ENCODE results near the gene C22orf39.

Gene C22orf39

GRCh38 chr22:19450363-19451175, 3.1 kb upstream of the C22orf39 start:
- WGBS (ENCODE audit: extremely low coverage, insufficient coverage, low lambda C conversion rate) = no CpG with 5 or more reads among the region's 8 CpGs
- DNase-seq = no peak
- H2BK120ac ChIP-seq (ENCODE audit: low read depth, low read length) = no peak overlapping the region
- no peak overlapping the region for H2BK5ac ChIP-seq (ENCODE audit: low read length)
- H2BK15ac ChIP-seq (replicated peaks; ENCODE audit: low read depth) = no peak overlapping the region
- no peak overlapping the region for H3K27ac ChIP-seq (ENCODE audit: low read depth, low read length)
- H3K4me1 ChIP-seq (ENCODE audit: control insufficient read depth, low read depth, low read length) = peaks cover 2% of the 10 kb centered on the region
- no peak overlapping the region for H3K4me3 ChIP-seq (ENCODE audit: low read length)
- peaks cover 7% of the 10 kb centered on the region for H3K79me1 ChIP-seq (ENCODE audit: low read length)
- H3K18ac ChIP-seq (ENCODE audit: low read length) = no peak overlapping the region
- H3K4ac ChIP-seq (ENCODE audit: low read depth, low read length) = no peak overlapping the region
- no peak overlapping the region for H2AK5ac ChIP-seq (ENCODE audit: low read length)
- H3K9ac ChIP-seq (ENCODE audit: low read length) = no peak overlapping the region
- no peaks in the 10 kb centered on the region for H3K27me3 ChIP-seq (ENCODE audit: insufficient read depth, low read length, poor library complexity)
- H4K5ac ChIP-seq (ENCODE audit: low read length) = no peak overlapping the region
- H3K23ac ChIP-seq (ENCODE audit: low read length) = no peak overlapping the region
- no peak overlapping the region for H4K8ac ChIP-seq (ENCODE audit: low read depth, low read length)
- peaks cover 18% of the 10 kb centered on the region for H3K36me3 ChIP-seq (ENCODE audit: control insufficient read depth, insufficient read depth, low read length)
- H3K4me2 ChIP-seq (ENCODE audit: low read length) = no peak overlapping the region
- peaks cover 8% of the 10 kb centered on the region for H3K79me2 ChIP-seq (ENCODE audit: control insufficient read depth, insufficient read depth, low read length)
- no peak overlapping the region for H3K56ac ChIP-seq (ENCODE audit: low read length)

DNA sequence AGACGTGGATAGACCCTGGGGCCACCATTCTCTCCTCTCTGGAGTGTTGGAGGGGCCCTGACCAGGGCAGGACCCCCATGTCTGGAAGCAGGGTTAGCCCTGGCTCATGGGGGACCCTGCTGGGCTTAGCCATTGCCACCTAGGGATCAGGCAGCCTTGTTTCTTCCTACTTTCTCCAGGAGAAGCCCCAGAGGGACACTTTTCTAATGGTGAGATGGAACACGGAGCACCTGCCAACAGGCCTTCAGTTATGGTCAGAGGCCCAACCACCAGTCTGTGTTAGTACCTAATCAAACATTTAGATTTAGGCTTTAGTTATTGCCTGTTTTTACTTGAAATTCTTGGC, 1.9 kb upstream of the C22orf39 start:
- Histone ChIP-seq H3K4ac (ENCODE audit: low read depth, low read length) (no peak overlapping the region), H3K23ac (ENCODE audit: low read length) (no peak overlapping the region), H3K27ac (ENCODE audit: low read depth, low read length) (no peak overlapping the region), H2BK5ac (ENCODE audit: low read length) (no peak overlapping the region), H2BK15ac (replicated peaks; ENCODE audit: low read depth) (no peak overlapping the region), H2AK5ac (ENCODE audit: low read length) (no peak overlapping the region), H4K5ac (ENCODE audit: low read length) (no peak overlapping the region), H3K36me3 (ENCODE audit: control insufficient read depth, insufficient read depth, low read length) (peaks cover 11% of the 10 kb centered on the region), H3K4me3 (ENCODE audit: low read length) (no peak overlapping the region), H3K9ac (ENCODE audit: low read length) (no peak overlapping the region), H3K56ac (ENCODE audit: low read length) (no peak overlapping the region), H3K27me3 (ENCODE audit: insufficient read depth, low read length, poor library complexity) (no peaks in the 10 kb centered on the region), H2BK120ac (ENCODE audit: low read depth, low read length) (no peak overlapping the region), H3K79me2 (ENCODE audit: control insufficient read depth, insufficient read depth, low read length) (peaks cover 12% of the 10 kb centered on the region), H3K4me1 (ENCODE audit: control insufficient read depth, low read depth, low read length) (peaks cover 2% of the 10 kb centered on the region), H4K8ac (ENCODE audit: low read depth, low read length) (no peak overlapping the region), H3K79me1 (ENCODE audit: low read length) (peaks cover 10% of the 10 kb centered on the region), H3K18ac (ENCODE audit: low read length) (no peak overlapping the region), H3K4me2 (ENCODE audit: low read length) (no peak overlapping the region)
- no peak for DNase-seq
- WGBS (ENCODE audit: extremely low coverage, insufficient coverage, low lambda C conversion rate) = no CpG with 5 or more reads among the region's 2 CpGs

- Histone ChIP-seq H2BK120ac (ENCODE audit: low read depth, low read length) (no peak overlapping the region), H3K36me3 (ENCODE audit: control insufficient read depth, insufficient read depth, low read length) (peaks cover 11% of the 10 kb centered on the region), H3K4ac (ENCODE audit: low read depth, low read length) (no peak overlapping the region), H3K4me2 (ENCODE audit: low read length) (peak overlapping the region; percentile 10), H3K27me3 (ENCODE audit: insufficient read depth, low read length, poor library complexity) (no peaks in the 10 kb centered on the region), H2BK15ac (replicated peaks; ENCODE audit: low read depth) (no peak overlapping the region), H3K18ac (ENCODE audit: low read length) (no peak overlapping the region), H3K4me1 (ENCODE audit: control insufficient read depth, low read depth, low read length) (peaks cover 2% of the 10 kb centered on the region), H3K79me2 (ENCODE audit: control insufficient read depth, insufficient read depth, low read length) (peaks cover 15% of the 10 kb centered on the region), H4K5ac (ENCODE audit: low read length) (no peak overlapping the region), H3K56ac (ENCODE audit: low read length) (no peak overlapping the region), H3K27ac (ENCODE audit: low read depth, low read length) (no peak overlapping the region), H4K8ac (ENCODE audit: low read depth, low read length) (no peak overlapping the region), H3K23ac (ENCODE audit: low read length) (no peak overlapping the region), H3K4me3 (ENCODE audit: low read length) (no peak overlapping the region), H3K9ac (ENCODE audit: low read length) (peak overlapping the region; percentile 88), H2BK5ac (ENCODE audit: low read length) (no peak overlapping the region), H2AK5ac (ENCODE audit: low read length) (no peak overlapping the region), H3K79me1 (ENCODE audit: low read length) (peaks cover 13% of the 10 kb centered on the region)
- WGBS (ENCODE audit: extremely low coverage, insufficient coverage, low lambda C conversion rate) = no CpG with 5 or more reads among the region's 5 CpGs
- peak; percentile 31 for DNase-seq
These were observed 1.4 kb upstream of the C22orf39 start for GRCh38 chr22:19448739-19449421.

GRCh38 chr22:19448076-19448607, 631 bp upstream of the C22orf39 start:
- Histone ChIP-seq H3K4me3 (ENCODE audit: low read length) (peak overlapping the region; percentile 50), H3K36me3 (ENCODE audit: control insufficient read depth, insufficient read depth, low read length) (peaks cover 9% of the 10 kb centered on the region), H4K5ac (ENCODE audit: low read length) (no peak overlapping the region), H3K4ac (ENCODE audit: low read depth, low read length) (no peak overlapping the region), H3K9ac (ENCODE audit: low read length) (peak overlapping the region; percentile 88), H2BK5ac (ENCODE audit: low read length) (no peak overlapping the region), H3K4me1 (ENCODE audit: control insufficient read depth, low read depth, low read length) (peaks cover 2% of the 10 kb centered on the region), H2AK5ac (ENCODE audit: low read length) (no peak overlapping the region), H2BK15ac (replicated peaks; ENCODE audit: low read depth) (no peak overlapping the region), H3K18ac (ENCODE audit: low read length) (no peak overlapping the region), H3K4me2 (ENCODE audit: low read length) (peak overlapping the region; percentile 83), H3K27ac (ENCODE audit: low read depth, low read length) (peak overlapping the region; percentile 29), H3K79me2 (ENCODE audit: control insufficient read depth, insufficient read depth, low read length) (peaks cover 18% of the 10 kb centered on the region), H3K56ac (ENCODE audit: low read length) (peak overlapping the region; percentile 92), H4K8ac (ENCODE audit: low read depth, low read length) (no peak overlapping the region), H2BK120ac (ENCODE audit: low read depth, low read length) (no peak overlapping the region), H3K79me1 (ENCODE audit: low read length) (peaks cover 18% of the 10 kb centered on the region), H3K27me3 (ENCODE audit: insufficient read depth, low read length, poor library complexity) (no peaks in the 10 kb centered on the region), H3K23ac (ENCODE audit: low read length) (peak overlapping the region; percentile 29)
- DNase-seq = peak; percentile 82
- WGBS (ENCODE audit: extremely low coverage, insufficient coverage, low lambda C conversion rate) = no CpG with 5 or more reads among the region's 14 CpGs

DNA sequence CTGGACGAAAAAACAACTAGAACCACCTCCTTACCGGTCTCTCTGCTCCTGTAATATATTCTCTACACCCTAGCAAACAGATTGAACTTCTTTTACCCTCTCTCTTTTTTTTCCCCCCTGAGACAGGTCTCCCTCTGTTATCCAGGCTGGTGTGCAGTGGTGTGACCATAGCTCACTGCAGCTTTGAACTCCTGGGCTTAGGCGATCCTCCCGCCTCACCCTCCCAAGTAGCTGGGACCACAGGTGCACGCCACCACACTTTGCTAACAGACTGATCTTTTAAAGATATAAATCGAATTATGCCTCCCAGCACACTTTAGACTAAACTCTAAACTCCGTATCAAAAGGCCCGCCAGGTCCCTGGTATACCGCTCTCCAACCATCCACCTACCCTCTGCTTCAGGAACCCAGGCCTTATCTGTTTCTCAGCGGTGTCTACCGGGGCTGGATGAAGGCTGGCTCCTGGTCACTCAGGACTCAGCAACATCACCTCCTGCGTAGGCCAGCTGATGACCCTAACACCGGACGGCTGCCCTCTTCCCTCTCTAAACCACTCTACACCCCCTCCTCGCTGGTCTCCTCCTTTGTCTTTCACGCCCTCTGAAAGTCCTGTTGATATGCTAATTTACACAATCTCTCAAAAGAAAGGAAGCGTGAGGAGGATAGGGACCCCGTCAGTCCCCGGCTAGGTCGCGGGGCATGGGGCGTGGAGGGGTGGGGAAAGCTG, 745 bp downstream of the C22orf39 start:
- peak overlapping the region; percentile 57 for H3K4me2 ChIP-seq (ENCODE audit: low read length)
- H3K79me2 ChIP-seq (ENCODE audit: control insufficient read depth, insufficient read depth, low read length) = peaks cover 18% of the 10 kb centered on the region
- H3K4me1 ChIP-seq (ENCODE audit: control insufficient read depth, low read depth, low read length) = peaks cover 2% of the 10 kb centered on the region
- H3K27ac ChIP-seq (ENCODE audit: low read depth, low read length) = peak overlapping the region; percentile 94
- no peak overlapping the region for H3K23ac ChIP-seq (ENCODE audit: low read length)
- H3K79me1 ChIP-seq (ENCODE audit: low read length) = peaks cover 20% of the 10 kb centered on the region
- no peak overlapping the region for H2BK5ac ChIP-seq (ENCODE audit: low read length)
- whole genome bisulfite sequencing (ENCODE audit: extremely low coverage, insufficient coverage, low lambda C conversion rate) = no CpG with 5 or more reads among the region's 22 CpGs
- H3K36me3 ChIP-seq (ENCODE audit: control insufficient read depth, insufficient read depth, low read length) = peaks cover 9% of the 10 kb centered on the region
- H3K56ac ChIP-seq (ENCODE audit: low read length) = peak overlapping the region; percentile 98
- H2BK15ac ChIP-seq (replicated peaks; ENCODE audit: low read depth) = no peak overlapping the region
- H4K8ac ChIP-seq (ENCODE audit: low read depth, low read length) = no peak overlapping the region
- H3K27me3 ChIP-seq (ENCODE audit: insufficient read depth, low read length, poor library complexity) = no peaks in the 10 kb centered on the region
- H3K4me3 ChIP-seq (ENCODE audit: low read length) = peak overlapping the region; percentile 89
- H2BK120ac ChIP-seq (ENCODE audit: low read depth, low read length) = no peak overlapping the region
- H3K4ac ChIP-seq (ENCODE audit: low read depth, low read length) = no peak overlapping the region
- peak overlapping the region; percentile 93 for H3K18ac ChIP-seq (ENCODE audit: low read length)
- H2AK5ac ChIP-seq (ENCODE audit: low read length) = no peak overlapping the region
- H4K5ac ChIP-seq (ENCODE audit: low read length) = no peak overlapping the region
- DNase-seq = peak; percentile 70
- peak overlapping the region; percentile 76 for H3K9ac ChIP-seq (ENCODE audit: low read length)

Measured in mesendoderm (in vitro differentiated cells).